GM12872 (cell line): ENCODE data around the gene DDX10.

Experiments used
- TF ChIP-seq, protein P1 (sequence below): IDR thresholded peaks from 3 replicates; pipeline ENCODE4 v1.5.1; 2011; ENCODE audit warnings: low read depth, mild to moderate bottlenecking, low read length, moderate library complexity; ENCODE audit not compliant: insufficient read depth

DDX10 gene

DNA sequence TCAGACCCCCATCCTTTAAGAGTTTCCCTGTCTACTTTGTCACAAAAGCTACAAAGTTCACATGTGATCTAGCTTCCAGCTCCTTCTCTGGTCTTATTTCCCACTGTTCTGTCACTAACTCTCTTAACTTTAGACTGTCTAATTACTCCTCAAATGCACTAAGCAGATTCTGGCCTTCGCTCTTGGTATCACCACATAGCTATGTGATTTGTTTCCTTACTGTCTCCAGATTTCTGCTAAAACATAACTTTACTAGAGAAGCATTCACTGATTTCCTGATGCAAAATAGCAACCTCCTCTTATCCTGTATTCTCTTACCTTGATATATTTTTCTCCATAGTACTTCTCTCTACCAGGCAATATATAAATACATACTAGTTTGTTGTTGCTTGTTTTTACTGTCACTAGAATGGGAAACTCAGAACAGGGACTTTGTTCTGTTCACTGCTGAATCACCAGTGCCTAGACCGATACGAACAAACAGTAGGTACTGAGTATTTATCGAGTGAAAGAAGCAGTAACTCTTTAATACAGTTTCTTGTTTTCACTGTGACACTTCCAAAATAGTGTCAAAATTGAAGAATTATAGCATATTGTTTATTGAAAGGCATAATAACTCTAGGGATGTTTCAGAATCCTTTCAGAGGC, 205.6 kb downstream of the DDX10 start:
- TF ChIP-seq, protein P1, sequence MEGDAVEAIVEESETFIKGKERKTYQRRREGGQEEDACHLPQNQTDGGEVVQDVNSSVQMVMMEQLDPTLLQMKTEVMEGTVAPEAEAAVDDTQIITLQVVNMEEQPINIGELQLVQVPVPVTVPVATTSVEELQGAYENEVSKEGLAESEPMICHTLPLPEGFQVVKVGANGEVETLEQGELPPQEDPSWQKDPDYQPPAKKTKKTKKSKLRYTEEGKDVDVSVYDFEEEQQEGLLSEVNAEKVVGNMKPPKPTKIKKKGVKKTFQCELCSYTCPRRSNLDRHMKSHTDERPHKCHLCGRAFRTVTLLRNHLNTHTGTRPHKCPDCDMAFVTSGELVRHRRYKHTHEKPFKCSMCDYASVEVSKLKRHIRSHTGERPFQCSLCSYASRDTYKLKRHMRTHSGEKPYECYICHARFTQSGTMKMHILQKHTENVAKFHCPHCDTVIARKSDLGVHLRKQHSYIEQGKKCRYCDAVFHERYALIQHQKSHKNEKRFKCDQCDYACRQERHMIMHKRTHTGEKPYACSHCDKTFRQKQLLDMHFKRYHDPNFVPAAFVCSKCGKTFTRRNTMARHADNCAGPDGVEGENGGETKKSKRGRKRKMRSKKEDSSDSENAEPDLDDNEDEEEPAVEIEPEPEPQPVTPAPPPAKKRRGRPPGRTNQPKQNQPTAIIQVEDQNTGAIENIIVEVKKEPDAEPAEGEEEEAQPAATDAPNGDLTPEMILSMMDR, result no peak

DNA sequence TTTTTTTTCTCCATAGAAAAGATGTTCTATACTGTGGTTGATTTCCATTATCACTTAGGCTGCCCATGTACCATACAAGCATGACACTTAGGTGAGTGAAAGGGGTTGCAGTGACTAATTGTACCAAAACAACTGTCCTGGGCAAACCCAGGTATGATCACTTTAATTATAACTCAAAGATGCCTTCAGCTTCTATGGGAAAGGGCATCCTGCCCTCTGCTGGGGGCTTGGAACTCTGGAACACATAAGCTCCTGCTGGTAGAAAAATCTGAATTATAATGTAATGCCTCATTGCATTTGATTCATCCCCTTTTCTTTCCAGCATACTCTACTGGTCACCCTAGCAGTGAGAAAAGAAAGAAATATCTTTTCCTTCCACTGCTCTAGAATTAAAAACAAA, 206.3 kb downstream of the DDX10 start:
- TF ChIP-seq, protein P1, result peak; percentile 55; the same call in 2 of the 3 replicates

DNA sequence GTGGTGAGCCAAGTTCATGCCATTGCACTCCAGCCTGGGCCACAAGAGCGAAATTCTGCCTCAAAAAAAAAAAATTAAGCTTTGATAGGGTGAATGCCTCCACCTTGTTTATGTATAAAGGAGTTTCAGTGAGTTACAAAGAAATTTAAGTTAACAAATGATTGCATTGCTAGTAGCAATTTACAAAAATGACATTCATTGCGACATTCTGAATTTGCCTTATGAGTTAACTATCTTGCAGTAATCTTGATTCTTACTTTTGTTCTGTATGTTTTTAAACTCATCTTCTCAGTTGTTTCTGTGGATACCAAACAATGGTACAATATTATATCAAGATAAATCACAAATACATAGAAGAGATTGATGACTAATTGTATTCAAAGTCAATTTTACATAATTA, 207.0 kb downstream of the DDX10 start:
- TF ChIP-seq, protein P1, result no peak

DNA sequence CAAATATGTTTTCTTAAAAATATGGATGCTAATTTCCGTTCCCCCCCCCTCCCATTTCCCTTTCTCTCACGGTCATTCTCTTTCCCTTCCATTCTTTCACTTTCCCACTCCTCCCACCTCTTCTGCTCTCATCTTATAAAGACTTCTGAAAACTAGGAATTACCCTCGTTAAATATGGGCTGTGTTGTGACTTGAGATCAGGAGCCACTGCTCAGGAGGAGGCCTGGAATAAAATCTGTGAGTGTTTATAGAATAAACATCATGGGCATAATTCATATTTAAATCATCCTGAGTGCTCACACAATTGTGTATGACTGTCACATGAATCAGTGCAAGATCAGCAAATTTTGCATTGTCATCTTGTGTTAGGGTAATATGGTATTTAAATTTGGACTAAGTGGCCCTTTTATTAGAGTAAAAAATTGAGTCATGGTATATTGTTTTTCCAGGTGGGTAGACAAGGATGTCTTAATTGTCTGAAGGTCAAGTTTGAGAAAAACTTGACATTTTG, 208.0 kb downstream of the DDX10 start:
- TF ChIP-seq, protein P1, result no peak

DNA sequence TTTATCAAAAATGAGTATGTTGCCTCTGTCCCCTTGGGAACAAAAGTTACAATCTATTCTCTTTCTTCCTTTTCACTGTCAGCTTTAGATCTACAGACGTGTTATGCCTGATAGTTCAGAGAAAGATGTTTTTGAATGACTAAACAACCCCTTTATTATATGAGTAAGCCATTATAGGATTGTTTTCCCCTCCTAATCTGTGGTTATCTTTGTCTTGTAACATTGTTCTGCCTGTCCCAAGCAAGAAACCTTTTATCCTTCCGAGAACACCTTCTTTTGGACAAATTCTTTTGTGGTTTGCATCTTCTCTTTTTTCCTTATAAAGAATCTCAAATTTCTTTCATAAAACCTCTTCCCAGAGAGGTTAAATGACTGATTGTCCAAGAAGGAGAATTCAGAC, 208.4 kb downstream of the DDX10 start:
- TF ChIP-seq, protein P1, result no peak

DNA sequence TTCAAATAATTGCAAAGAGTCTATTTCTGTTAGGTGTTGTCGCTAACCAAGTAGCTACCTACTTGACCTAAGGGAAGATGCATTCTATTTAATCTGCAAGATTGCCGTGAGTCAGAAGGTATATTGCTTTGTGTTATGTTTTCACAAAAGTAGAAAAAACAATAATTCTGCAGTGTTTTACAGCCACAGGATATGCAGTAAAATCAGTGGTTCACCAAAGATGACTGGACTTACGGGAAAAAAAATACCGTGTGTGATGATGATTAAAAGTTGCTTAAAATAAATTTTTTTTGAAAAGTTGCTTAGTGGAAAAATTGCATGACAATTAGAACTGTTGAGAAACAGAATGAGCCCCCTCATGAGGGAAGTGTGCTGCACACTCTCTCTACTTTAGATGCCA, 209.1 kb downstream of the DDX10 start:
- TF ChIP-seq, protein P1, result no peak

DNA sequence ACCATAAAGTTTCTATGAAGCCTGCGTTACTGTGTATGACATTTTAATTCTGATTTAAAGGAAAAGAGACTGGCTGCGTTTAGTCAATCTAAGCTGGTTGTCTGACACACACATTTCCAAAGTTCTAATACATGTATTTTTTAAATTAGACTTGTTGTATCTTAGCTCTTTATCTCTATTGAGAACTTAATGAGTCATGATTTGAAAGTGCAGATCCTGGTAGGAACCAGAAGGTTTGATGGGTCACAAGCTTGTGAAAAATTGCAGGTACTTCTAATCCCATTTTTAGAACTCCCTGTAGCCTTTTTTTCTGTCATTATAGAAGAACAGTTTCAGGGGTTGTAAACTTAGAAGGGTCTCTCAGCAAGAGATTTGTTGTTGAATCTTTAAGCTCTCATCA, 210.3 kb downstream of the DDX10 start:
- TF ChIP-seq, protein P1, result no peak
